Fibroblast of lung (primary cell): ENCODE data around the gene PC. TPM values are rescaled to one million over a fixed set of nuclear protein-coding genes. Genes with fewer than 3 reads are reported as not detected.

Experiments
- DNase-seq, 2 donors: peaks; one replicate each; pipeline versions ENCODE4 v3.0.0 to v3.0.0-alpha.2; 2010; ENCODE audit warnings: low read depth in 2 of 2
- H2AFZ ChIP-seq: 2 replicates; pipeline ENCODE4 v1.5.1; 2012; ENCODE audit warnings: low read length, control low read depth, inconsistent platforms
- H3K27ac ChIP-seq: 2 replicates; pipeline ENCODE4 v1.5.1; 2011; ENCODE audit warnings: low read length, control low read depth; ENCODE audit not compliant: insufficient read depth
- H3K27me3 ChIP-seq: 2 replicates; pipeline ENCODE4 v1.5.1; 2011; ENCODE audit warnings: mild to moderate bottlenecking, low read length; ENCODE audit not compliant: control insufficient read depth, insufficient read depth
- H3K36me3 ChIP-seq: 2 replicates; pipeline ENCODE4 v1.5.1; 2011; ENCODE audit warnings: low read length; ENCODE audit not compliant: control insufficient read depth, insufficient read depth
- H3K4me1 ChIP-seq: 2 replicates; pipeline ENCODE4 v1.5.1; 2011; ENCODE audit warnings: low read length; ENCODE audit not compliant: control insufficient read depth, insufficient read depth; ENCODE audit errors: extremely low read depth
- H3K4me2 ChIP-seq: 2 replicates; pipeline ENCODE4 v1.5.1; 2011; ENCODE audit warnings: low read length, control low read depth; ENCODE audit not compliant: insufficient read depth; ENCODE audit errors: extremely low read depth
- H3K4me3 ChIP-seq, 4 experiments: fragments of 200-600 bp in 1 of 4; sonication (generic) in 1 of 4; replicated peaks in 1 of 4; 2 replicates each; pipeline ENCODE4 v1.5.1; 2011 to 2016; ENCODE audit warnings: low read length in 4 of 4, low read depth in 3 of 4, mild to moderate bottlenecking in 3 of 4, control low read depth in 2 of 4, inconsistent platforms in 1 of 4, mixed read lengths in 1 of 4; ENCODE audit not compliant: insufficient read depth in 1 of 4; ENCODE audit errors: control extremely low read depth in 1 of 4
- H3K79me2 ChIP-seq: 2 replicates; pipeline ENCODE4 v1.5.1; 2012; ENCODE audit warnings: mild to moderate bottlenecking, low read length, inconsistent platforms; ENCODE audit not compliant: control insufficient read depth, insufficient read depth
- H3K9ac ChIP-seq: 2 replicates; pipeline ENCODE4 v1.5.1; 2011; ENCODE audit warnings: mild to moderate bottlenecking, low read length, control low read depth; ENCODE audit not compliant: insufficient read depth
- H3K9me3 ChIP-seq: 2 replicates; pipeline ENCODE4 v1.5.1; 2012; ENCODE audit warnings: low read depth, low read length; ENCODE audit not compliant: control insufficient read depth, insufficient read depth
- H4K20me1 ChIP-seq: 2 replicates; pipeline ENCODE4 v1.5.1; 2011; ENCODE audit warnings: low read length; ENCODE audit not compliant: control insufficient read depth, insufficient read depth; ENCODE audit errors: extremely low read depth
- CTCF ChIP-seq, 2 donors: IDR thresholded peaks in 1 of 2; conservative IDR thresholded peaks in 1 of 2; 1 replicate in 1 of 2; 2 replicates in 1 of 2; pipeline ENCODE4 v1.5.1; 2011 to 2012; ENCODE audit warnings: low read length in 2 of 2, control low read depth in 1 of 2, inconsistent platforms in 1 of 2, low read depth in 1 of 2, mild to moderate bottlenecking in 1 of 2
- EZH2 ChIP-seq: IDR thresholded peaks from 2 replicates; pipeline ENCODE4 v1.5.1; 2012; ENCODE audit warnings: low read length, control low read depth, mild to moderate bottlenecking; ENCODE audit errors: missing control alignments
- polyA plus RNA-seq, 2 donors: library from polyadenylated mRNA; depleted of rRNA in 1 of 2; stranded (reverse) in 1 of 2; unstranded in 1 of 2; fragments of >200 nt; gene quantifications; 2 replicates each; pipeline ENCODE4 v1.2.1, GENCODE V29; 2011 to 2012; ENCODE audit warnings: missing spikeins in 1 of 2
- total RNA-seq: library from RNA; depleted of rRNA; stranded (reverse); fragments of >200 nt; gene quantifications from 2 replicates; pipeline ENCODE4 v1.2.1, GENCODE V29; 2014

PC gene
- total and polyA plus RNA-seq, 2 donors (not counting 1 experiment from before 2014, with no cell fraction given), result 5.1 to 22.8 TPM

- Histone ChIP-seq H3K79me2 (no peaks in the 10 kb centered on the region), H3K27ac (no peak overlapping the region), H3K4me3 (no peak overlapping the region), H3K36me3 (no peaks in the 10 kb centered on the region), H2AFZ (no peak overlapping the region), H3K4me2 (no peak overlapping the region), H3K27me3 (no peaks in the 10 kb centered on the region), H3K9ac (no peak overlapping the region), H3K4me1 (peaks cover 11% of the 10 kb centered on the region), H4K20me1 (no peaks in the 10 kb centered on the region), H3K9me3 (no peaks in the 10 kb centered on the region)
- TF ChIP-seq CTCF (conservative IDR thresholded peaks at IDR 0.05 in 1 of 2, IDR thresholded peaks at IDR 0.05 in 1 of 2; ENCODE audit: low read depth in 1 of 2, low read length in 2 of 2), result no peak
- no peak for TF ChIP-seq EZH2
- DNase-seq, result no peak
Measured at GRCh38 chr11:66881451-66881835, 76.7 kb downstream of the PC start.

GRCh38 chr11:66880496-66881450 is 77.4 kb downstream of the PC start:
- no peaks in the 10 kb centered on the region for H3K9me3 ChIP-seq
- H3K4me2 ChIP-seq, result no peak overlapping the region
- H3K27me3 ChIP-seq, result no peaks in the 10 kb centered on the region
- H3K27ac ChIP-seq, result no peak overlapping the region
- no peaks in the 10 kb centered on the region for H3K36me3 ChIP-seq
- H2AFZ ChIP-seq, result no peak overlapping the region
- H3K9ac ChIP-seq, result no peak overlapping the region
- no peaks in the 10 kb centered on the region for H4K20me1 ChIP-seq
- peaks cover 11% of the 10 kb centered on the region for H3K4me1 ChIP-seq
- peak in 1 of 2 donors; percentile 20 for DNase-seq
- TF ChIP-seq CTCF (conservative IDR thresholded peaks at IDR 0.05 in 1 of 2, IDR thresholded peaks at IDR 0.05 in 1 of 2; ENCODE audit: low read depth in 1 of 2, low read length in 2 of 2), result no peak
- TF ChIP-seq EZH2, result no peak
- H3K79me2 ChIP-seq, result no peaks in the 10 kb centered on the region
- no peak overlapping the region for H3K4me3 ChIP-seq

GRCh38 chr11:66879999-66880398 is 78.2 kb downstream of the PC start:
- no peak for DNase-seq
- H3K79me2 ChIP-seq, result no peaks in the 10 kb centered on the region
- H3K4me1 ChIP-seq, result peaks cover 11% of the 10 kb centered on the region
- H3K4me3 ChIP-seq, result no peak overlapping the region
- H3K27me3 ChIP-seq, result no peaks in the 10 kb centered on the region
- H3K4me2 ChIP-seq, result no peak overlapping the region
- H3K9ac ChIP-seq, result no peak overlapping the region
- no peak overlapping the region for H2AFZ ChIP-seq
- no peak overlapping the region for H3K27ac ChIP-seq
- no peak for TF ChIP-seq CTCF (conservative IDR thresholded peaks at IDR 0.05 in 1 of 2, IDR thresholded peaks at IDR 0.05 in 1 of 2; ENCODE audit: low read depth in 1 of 2, low read length in 2 of 2)
- no peaks in the 10 kb centered on the region for H3K36me3 ChIP-seq
- no peaks in the 10 kb centered on the region for H3K9me3 ChIP-seq
- no peaks in the 10 kb centered on the region for H4K20me1 ChIP-seq
